H9 (cell line): ENCODE results near the gene TMEM147. TPM values are rescaled to one million over a fixed set of nuclear protein-coding genes. Genes with fewer than 3 reads are reported as not detected.

Source experiments
- DNase-seq: peaks from one replicate; pipeline ENCODE4 v3.0.0-alpha.2; 2017
- H2AFZ ChIP-seq: one replicate; pipeline ENCODE4 v1.6.1; 2013; ENCODE audit warnings: mild to moderate bottlenecking, low read length, control low read depth, moderate library complexity
- H2AK5ac ChIP-seq: 2 replicates; pipeline ENCODE4 v1.6.1; 2013; ENCODE audit warnings: low read length, control low read depth, mixed read lengths; ENCODE audit not compliant: insufficient read length
- H2BK120ac ChIP-seq: one replicate; pipeline ENCODE4 v1.6.1; 2013; ENCODE audit warnings: low read depth, mild to moderate bottlenecking, low read length, control low read depth, inconsistent platforms; ENCODE audit not compliant: poor library complexity, severe bottlenecking
- H2BK12ac ChIP-seq: 2 replicates; pipeline ENCODE4 v1.6.1; 2013; ENCODE audit warnings: low read length, control low read depth, mixed read lengths, low read depth; ENCODE audit not compliant: insufficient read length
- H2BK15ac ChIP-seq: 2 replicates; pipeline ENCODE4 v1.6.1; 2013; ENCODE audit warnings: low read depth, low read length, control low read depth
- H2BK20ac ChIP-seq: one replicate; pipeline ENCODE4 v1.6.1; 2013; ENCODE audit warnings: low read depth, mild to moderate bottlenecking, low read length, control low read depth, inconsistent platforms; ENCODE audit not compliant: poor library complexity, severe bottlenecking
- H2BK5ac ChIP-seq: 2 replicates; pipeline ENCODE4 v1.6.1; 2013; ENCODE audit warnings: low read length, control low read depth, mixed read lengths; ENCODE audit not compliant: insufficient read length
- H3K14ac ChIP-seq: 2 replicates; pipeline ENCODE4 v1.6.1; 2013; ENCODE audit warnings: low read length, control low read depth; ENCODE audit not compliant: insufficient read depth
- H3K18ac ChIP-seq: 2 replicates; pipeline ENCODE4 v1.6.1; 2013; ENCODE audit warnings: low read depth, mild to moderate bottlenecking, mixed read lengths, low read length, control low read depth; ENCODE audit not compliant: insufficient read length
- H3K23ac ChIP-seq: 2 replicates; pipeline ENCODE4 v1.6.1; 2013; ENCODE audit warnings: low read length, control low read depth, mixed read lengths, low read depth; ENCODE audit not compliant: insufficient read length
- H3K23me2 ChIP-seq: 2 replicates; pipeline ENCODE4 v1.6.1; 2013; ENCODE audit warnings: low read depth, mild to moderate bottlenecking, mixed read lengths, low read length, control low read depth; ENCODE audit not compliant: insufficient read length, poor library complexity, severe bottlenecking
- H3K27ac ChIP-seq: 2 replicates; pipeline ENCODE4 v1.5.1; 2013; ENCODE audit warnings: low read length, control low read depth, mixed read lengths, low read depth; ENCODE audit not compliant: insufficient read length
- H3K27me3 ChIP-seq: 2 replicates; pipeline ENCODE4 v1.6.1; 2013; ENCODE audit warnings: low read length, control low read depth, inconsistent platforms; ENCODE audit not compliant: insufficient read depth
- H3K4ac ChIP-seq: 2 replicates; pipeline ENCODE4 v1.6.1; 2013; ENCODE audit warnings: low read depth, mild to moderate bottlenecking, control low read depth, inconsistent platforms, low read length, moderate library complexity
- H3K4me1 ChIP-seq: 2 replicates; pipeline ENCODE4 v1.6.1; 2013; ENCODE audit warnings: low read length, control low read depth, inconsistent platforms; ENCODE audit not compliant: insufficient read depth
- H3K4me2 ChIP-seq: 2 replicates; pipeline ENCODE4 v1.6.1; 2013; ENCODE audit warnings: low read length, control low read depth, mixed read lengths; ENCODE audit not compliant: insufficient read length, insufficient read depth
- H3K56ac ChIP-seq: 2 replicates; pipeline ENCODE4 v1.6.1; 2013; ENCODE audit warnings: low read depth, mild to moderate bottlenecking, mixed read lengths, low read length, control low read depth; ENCODE audit not compliant: insufficient read length
- H3K79me1 ChIP-seq: 2 replicates; pipeline ENCODE4 v1.6.1; 2013; ENCODE audit warnings: low read depth, mild to moderate bottlenecking, moderate library complexity, low read length, control low read depth, inconsistent platforms; ENCODE audit not compliant: insufficient read depth, poor library complexity, severe bottlenecking
- H3K79me2 ChIP-seq: 2 replicates; pipeline ENCODE4 v1.6.1; 2013; ENCODE audit warnings: low read length, control low read depth, inconsistent platforms; ENCODE audit not compliant: insufficient read depth
- H3K9ac ChIP-seq: 2 replicates; pipeline ENCODE4 v1.6.1; 2013; ENCODE audit warnings: low read length, control low read depth, mixed read lengths; ENCODE audit not compliant: insufficient read length; ENCODE audit errors: extremely low read depth
- H3K9me3 ChIP-seq: one replicate; pipeline ENCODE4 v1.6.1; 2013; ENCODE audit warnings: low read depth, low read length, inconsistent platforms; ENCODE audit not compliant: control insufficient read depth
- H3T11ph ChIP-seq: one replicate; pipeline ENCODE4 v1.6.1; 2013; ENCODE audit warnings: mild to moderate bottlenecking, low read length, control low read depth, inconsistent platforms
- H4K20me1 ChIP-seq: one replicate; pipeline ENCODE4 v1.6.1; 2013; ENCODE audit not compliant: control insufficient read depth, insufficient read length, insufficient read depth
- H4K5ac ChIP-seq: 2 replicates; pipeline ENCODE4 v1.6.1; 2013; ENCODE audit warnings: low read depth, mild to moderate bottlenecking, mixed read lengths, low read length, control low read depth; ENCODE audit not compliant: insufficient read length
- H4K8ac ChIP-seq: replicated peaks from 2 replicates; pipeline ENCODE4 v1.6.1; 2013; ENCODE audit warnings: low read length, control low read depth, mixed read lengths, low read depth; ENCODE audit not compliant: insufficient read length
- H4K91ac ChIP-seq: 2 replicates; pipeline ENCODE4 v1.6.1; 2013; ENCODE audit warnings: low read depth, mild to moderate bottlenecking, moderate library complexity, mixed read lengths, low read length, control low read depth; ENCODE audit not compliant: insufficient read length
- H3K27ac Mint-ChIP-seq, 3 experiments: 2 replicates in 2 of 3; 3 replicates in 1 of 3; pipeline ENCODE4 v1.8.0; 2020 to 2021; ENCODE audit warnings: mixed read lengths in 3 of 3, mild to moderate bottlenecking in 1 of 3, moderate library complexity in 1 of 3
- H3K27me3 Mint-ChIP-seq: 2 replicates; pipeline ENCODE4 v1.8.0; 2021; ENCODE audit warnings: low read depth, mild to moderate bottlenecking, moderate library complexity, mixed read lengths
- H3K36me3 Mint-ChIP-seq, 3 experiments: 2 replicates in 2 of 3; 3 replicates in 1 of 3; pipeline ENCODE4 v1.8.0; 2020 to 2021; ENCODE audit warnings: low read depth in 3 of 3, mixed read lengths in 3 of 3; ENCODE audit not compliant: insufficient read depth in 1 of 3
- H3K4me1 Mint-ChIP-seq, 2 experiments: 2 replicates each; pipeline ENCODE4 v1.8.0; 2020; ENCODE audit warnings: mixed read lengths in 2 of 2
- H3K4me3 Mint-ChIP-seq, 2 experiments: 2 replicates in 1 of 2; 3 replicates in 1 of 2; pipeline ENCODE4 v1.8.0; 2020 to 2021; ENCODE audit warnings: mild to moderate bottlenecking in 2 of 2, mixed read lengths in 2 of 2, moderate library complexity in 1 of 2
- H3K9me3 Mint-ChIP-seq, 2 experiments: 2 replicates in 1 of 2; 3 replicates in 1 of 2; pipeline ENCODE4 v1.8.0; 2020; ENCODE audit warnings: mild to moderate bottlenecking in 2 of 2, mixed read lengths in 2 of 2, moderate library complexity in 1 of 2
- CTCF ChIP-seq: fragments of 200-600 bp; sonication (generic); conservative IDR thresholded peaks from 3 replicates; pipeline ENCODE4 v1.8.0; 2021; ENCODE audit warnings: antibody characterized with exemption, mild to moderate bottlenecking
- WGBS: extraction: QIAGEN DNeasy Blood & Tissue Kit; methylation state at CpG from one replicate; pipeline ENCODE4 v1.1.7; 2013; ENCODE audit warnings: missing lambda C conversion rate, low lambda C conversion rate, mixed read lengths; ENCODE audit not compliant: insufficient read length; ENCODE audit errors: extremely low coverage; 5-methylcytosine and 5-hydroxymethylcytosine counted together
- total RNA-seq: library from RNA; stranded (reverse); gene quantifications from 2 replicates; pipeline ENCODE4 v1.2.1, GENCODE V29; 2021

TMEM147 gene
- total RNA-seq, 1 experiment from 2014 or later = 125 TPM

- Histone ChIP-seq H3K9me3 (peaks cover 17% of the 10 kb centered on the region), H4K5ac (no peak overlapping the region), H3K79me1 (no peaks in the 10 kb centered on the region), H2BK20ac (no peak overlapping the region), H2BK120ac (no peak overlapping the region), H3K23me2 (no peaks in the 10 kb centered on the region), H3K4me1 (no peaks in the 10 kb centered on the region), H3K56ac (no peak overlapping the region), H2BK5ac (no peak overlapping the region), H2AK5ac (no peak overlapping the region), H2BK12ac (no peak overlapping the region), H3T11ph (no peak overlapping the region), H3K9ac (no peak overlapping the region), H4K20me1 (no peaks in the 10 kb centered on the region), H3K4me2 (no peak overlapping the region), H3K79me2 (no peaks in the 10 kb centered on the region), H3K27ac (no peak overlapping the region), H3K4ac (no peak overlapping the region), H3K14ac (no peak overlapping the region), H3K18ac (no peak overlapping the region), H3K23ac (no peak overlapping the region), H2AFZ (no peak overlapping the region), H4K91ac (no peak overlapping the region), H2BK15ac (no peak overlapping the region), H4K8ac (no peak overlapping the region), H3K27me3 (no peaks in the 10 kb centered on the region; the same call in 1 of the 2 replicates)
- peaks cover 7 to 18% (median 15%) of the 10 kb centered on the region in 3 experiments for H3K36me3 Mint-ChIP-seq
- peaks cover 30 to 46% of the 10 kb centered on the region in 2 experiments for H3K9me3 Mint-ChIP-seq
- no peak for DNase-seq
- H3K4me3 Mint-ChIP-seq = no peak overlapping the region
- H3K4me1 Mint-ChIP-seq = no peaks in the 10 kb centered on the region
- WGBS = no CpG with 5 or more reads among the region's 7 CpGs
- no peak overlapping the region for H3K27ac Mint-ChIP-seq
- peaks cover 42% of the 10 kb centered on the region for H3K27me3 Mint-ChIP-seq
- no peak for TF ChIP-seq CTCF
Measured at GRCh38 chr19:35578707-35579106, 33.3 kb downstream of the TMEM147 start.
